ENCODE data around the gene TRPV6. TPM values are rescaled to one million over a fixed set of nuclear protein-coding genes. Genes with fewer than 3 reads are reported as not detected.
A peak's percentile ranks its signal among the peaks of the same experiment; 100 is the strongest.

The TRPV6 gene
- total and polyA plus RNA-seq, 2 experiments from 2014 or later, result 0.08 to 0.80 TPM

DNA sequence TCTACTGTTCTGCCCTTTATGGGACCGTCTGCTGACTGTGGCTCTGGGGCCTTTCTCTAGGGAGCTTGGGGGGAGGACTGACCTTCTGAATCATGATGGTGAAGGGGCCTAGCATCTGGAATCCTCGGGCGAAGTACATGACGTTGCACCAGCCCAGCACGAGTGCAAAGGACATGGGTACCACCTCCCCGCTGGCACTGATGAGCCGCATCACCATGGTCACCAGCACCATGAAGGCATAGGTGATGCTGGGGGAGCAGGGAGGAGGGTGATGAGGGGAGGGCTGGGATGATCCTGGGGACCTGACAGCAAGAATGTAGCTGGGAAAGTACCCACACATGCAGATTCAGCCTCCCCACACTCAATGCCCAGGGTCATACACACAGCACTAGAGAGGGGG lies 11.1 kb downstream of the TRPV6 start:
- no peaks in the 10 kb centered on the region for H3K27me3 ChIP-seq (ENCODE audit: insufficient read depth)
- no peaks in the 10 kb centered on the region for H3K4me1 Mint-ChIP-seq
- H3K4me3 ChIP-seq, result no peak overlapping the region
- H3K27ac Mint-ChIP-seq, result no peak overlapping the region
- no peak overlapping the region for H3K4me2 ChIP-seq
- H2AFZ ChIP-seq, result no peak overlapping the region
- no peaks in the 10 kb centered on the region for H3F3A ChIP-seq (replicated peaks; ENCODE audit: low read depth)
- ATAC-seq, result no peak
- TF ChIP-seq ZNF114 (CRISPR knock-in tag; IDR thresholded peaks at IDR 0.05), result no peak
- peaks cover 19% of the 10 kb centered on the region; the same call in 2 of the 3 replicates for H3K36me3 Mint-ChIP-seq (ENCODE audit: low read depth)
- H3K27ac ChIP-seq (ENCODE audit: low read depth), result no peak overlapping the region
- no peak overlapping the region for H3K4me3 Mint-ChIP-seq
- no peaks in the 10 kb centered on the region for H3K4me1 ChIP-seq (ENCODE audit: insufficient read depth)
- H3K9me3 Mint-ChIP-seq, result peaks cover 5% of the 10 kb centered on the region; the same call in 1 of the 3 replicates
- H3K27me3 Mint-ChIP-seq (ENCODE audit: insufficient read depth, low read depth, poor library complexity), result peaks cover 7% of the 10 kb centered on the region
- no peaks in the 10 kb centered on the region for H3K36me3 ChIP-seq (ENCODE audit: insufficient read depth)
- no peaks in the 10 kb centered on the region for H3K79me2 ChIP-seq (replicated peaks; ENCODE audit: insufficient read depth)
- H3K9me2 ChIP-seq (ENCODE audit: insufficient read depth), result no peaks in the 10 kb centered on the region
- no peak for DNase-seq (ENCODE audit: low spot score)
- H4K20me1 ChIP-seq (replicated peaks; ENCODE audit: insufficient read depth), result no peaks in the 10 kb centered on the region

GRCh38 chr7:142873871-142874270 lies 11.7 kb downstream of the TRPV6 start:
- no peaks in the 10 kb centered on the region for H4K20me1 ChIP-seq (replicated peaks; ENCODE audit: insufficient read depth)
- no peaks in the 10 kb centered on the region for H3K36me3 ChIP-seq (ENCODE audit: insufficient read depth)
- TF ChIP-seq CREB1 (CRISPR knock-in tag; IDR thresholded peaks at IDR 0.05; ENCODE audit: low read depth), result no peak
- no peak overlapping the region for H3K27ac ChIP-seq (ENCODE audit: low read depth)
- peaks cover 7% of the 10 kb centered on the region for H3K27me3 Mint-ChIP-seq (ENCODE audit: insufficient read depth, low read depth, poor library complexity)
- peaks cover 5% of the 10 kb centered on the region; the same call in 1 of the 3 replicates for H3K9me3 Mint-ChIP-seq
- no peaks in the 10 kb centered on the region for H3K4me1 Mint-ChIP-seq
- no peak overlapping the region for H2AFZ ChIP-seq
- no peaks in the 10 kb centered on the region for H3F3A ChIP-seq (replicated peaks; ENCODE audit: low read depth)
- H3K4me3 Mint-ChIP-seq, result no peak overlapping the region
- no peak overlapping the region for H3K4me2 ChIP-seq
- no peaks in the 10 kb centered on the region for H3K9me2 ChIP-seq (ENCODE audit: insufficient read depth)
- no peaks in the 10 kb centered on the region for H3K27me3 ChIP-seq (ENCODE audit: insufficient read depth)
- DNase-seq (ENCODE audit: low spot score), result no peak
- H3K79me2 ChIP-seq (replicated peaks; ENCODE audit: insufficient read depth), result no peaks in the 10 kb centered on the region
- H3K4me3 ChIP-seq, result no peak overlapping the region
- H3K27ac Mint-ChIP-seq, result no peak overlapping the region
- ATAC-seq, result no peak
- no peaks in the 10 kb centered on the region for H3K4me1 ChIP-seq (ENCODE audit: insufficient read depth)
- peaks cover 20% of the 10 kb centered on the region; the same call in 2 of the 3 replicates for H3K36me3 Mint-ChIP-seq (ENCODE audit: low read depth)

- Histone ChIP-seq H3K9me2 (ENCODE audit: insufficient read depth) (no peaks in the 10 kb centered on the region), H3K36me3 (ENCODE audit: insufficient read depth) (no peaks in the 10 kb centered on the region), H3K27ac (ENCODE audit: low read depth) (no peak overlapping the region), H4K20me1 (replicated peaks; ENCODE audit: insufficient read depth) (no peaks in the 10 kb centered on the region), H3K4me2 (no peak overlapping the region), H3K27me3 (ENCODE audit: insufficient read depth) (no peaks in the 10 kb centered on the region), H3K4me1 (ENCODE audit: insufficient read depth) (no peaks in the 10 kb centered on the region), H3F3A (replicated peaks; ENCODE audit: low read depth) (no peaks in the 10 kb centered on the region), H3K4me3 (no peak overlapping the region), H2AFZ (no peak overlapping the region), H3K79me2 (replicated peaks; ENCODE audit: insufficient read depth) (no peaks in the 10 kb centered on the region)
- Mint-ChIP-seq H3K27ac (no peak overlapping the region), H3K36me3 (ENCODE audit: low read depth) (peaks cover 20% of the 10 kb centered on the region; the same call in 2 of the 3 replicates), H3K27me3 (ENCODE audit: insufficient read depth, low read depth, poor library complexity) (peaks cover 7% of the 10 kb centered on the region), H3K4me1 (no peaks in the 10 kb centered on the region), H3K9me3 (peaks cover 5% of the 10 kb centered on the region; the same call in 1 of the 3 replicates), H3K4me3 (no peak overlapping the region)
- ATAC-seq, result peak; percentile 90
- DNase-seq (ENCODE audit: low spot score), result peak; percentile 64
- TF ChIP-seq, protein P1, sequence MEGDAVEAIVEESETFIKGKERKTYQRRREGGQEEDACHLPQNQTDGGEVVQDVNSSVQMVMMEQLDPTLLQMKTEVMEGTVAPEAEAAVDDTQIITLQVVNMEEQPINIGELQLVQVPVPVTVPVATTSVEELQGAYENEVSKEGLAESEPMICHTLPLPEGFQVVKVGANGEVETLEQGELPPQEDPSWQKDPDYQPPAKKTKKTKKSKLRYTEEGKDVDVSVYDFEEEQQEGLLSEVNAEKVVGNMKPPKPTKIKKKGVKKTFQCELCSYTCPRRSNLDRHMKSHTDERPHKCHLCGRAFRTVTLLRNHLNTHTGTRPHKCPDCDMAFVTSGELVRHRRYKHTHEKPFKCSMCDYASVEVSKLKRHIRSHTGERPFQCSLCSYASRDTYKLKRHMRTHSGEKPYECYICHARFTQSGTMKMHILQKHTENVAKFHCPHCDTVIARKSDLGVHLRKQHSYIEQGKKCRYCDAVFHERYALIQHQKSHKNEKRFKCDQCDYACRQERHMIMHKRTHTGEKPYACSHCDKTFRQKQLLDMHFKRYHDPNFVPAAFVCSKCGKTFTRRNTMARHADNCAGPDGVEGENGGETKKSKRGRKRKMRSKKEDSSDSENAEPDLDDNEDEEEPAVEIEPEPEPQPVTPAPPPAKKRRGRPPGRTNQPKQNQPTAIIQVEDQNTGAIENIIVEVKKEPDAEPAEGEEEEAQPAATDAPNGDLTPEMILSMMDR (conservative IDR thresholded peaks at IDR 0.05; ENCODE audit: low read depth in 2 of 2), result peak; percentile 83 to 84
- no peak for TF ChIP-seq STAT1 (IDR thresholded peaks at IDR 0.05; ENCODE audit: unreplicated experiment)
Measured at GRCh38 chr7:142873281-142873784, 12.2 kb downstream of the TRPV6 start.

Measured in GM23338 (cell line).